Measurements from ENCODE around the gene RNU5D-1.
"Not testable (repeated sequence)": the region's sequence is repeated elsewhere in the genome, so short reads cannot be mapped to it uniquely, and the experiment has no call there.

The RNU5D-1 gene

GRCh38 chr1:44699375-44699774 lies 31.6 kb downstream of the RNU5D-1 start:
- DNase-seq (ENCODE audit: low spot score): not testable (repeated sequence)

- no peak for DNase-seq (ENCODE audit: low spot score)
These were observed 32.8 kb downstream of the RNU5D-1 start for GRCh38 chr1:44698138-44698537.

- no peak for DNase-seq (ENCODE audit: low spot score)
These were observed 34.1 kb downstream of the RNU5D-1 start for GRCh38 chr1:44696789-44697345.

GRCh38 chr1:44696101-44696500 lies 34.9 kb downstream of the RNU5D-1 start:
- no peak for DNase-seq (ENCODE audit: low spot score)

- DNase-seq (ENCODE audit: low spot score): no peak
These were observed 35.3 kb downstream of the RNU5D-1 start for GRCh38 chr1:44695671-44696070.

- peak; percentile 79 for DNase-seq (ENCODE audit: low spot score)
These were observed 36.0 kb downstream of the RNU5D-1 start for GRCh38 chr1:44694863-44695478.

GRCh38 chr1:44693900-44694299 lies 37.1 kb downstream of the RNU5D-1 start:
- DNase-seq (ENCODE audit: low spot score): no peak

- DNase-seq (ENCODE audit: low spot score): peak; percentile 35
These were observed 37.8 kb downstream of the RNU5D-1 start for GRCh38 chr1:44693159-44693558.

GRCh38 chr1:44689447-44689765 lies 41.6 kb downstream of the RNU5D-1 start:
- DNase-seq (ENCODE audit: low spot score): no peak

- DNase-seq (ENCODE audit: low spot score): no peak
These were observed 42.1 kb downstream of the RNU5D-1 start for GRCh38 chr1:44688760-44689446.

GRCh38 chr1:44685881-44686280 lies 45.1 kb downstream of the RNU5D-1 start:
- no peak for DNase-seq (ENCODE audit: low spot score)

GRCh38 chr1:44685218-44685617 lies 45.8 kb downstream of the RNU5D-1 start:
- DNase-seq (ENCODE audit: low spot score): no peak

- DNase-seq (ENCODE audit: low spot score): no peak
These were observed 46.4 kb downstream of the RNU5D-1 start for GRCh38 chr1:44684525-44684924.

GRCh38 chr1:44682883-44683265 lies 48.1 kb downstream of the RNU5D-1 start:
- no peak for DNase-seq (ENCODE audit: low spot score)

GRCh38 chr1:44681905-44682882 lies 48.8 kb downstream of the RNU5D-1 start:
- no peak for DNase-seq (ENCODE audit: low spot score)

All from NAMALWA (cell line).